Measurements from ENCODE around the gene CTAG1A. TPM values are rescaled to one million over a fixed set of nuclear protein-coding genes. Genes with fewer than 3 reads are reported as not detected.
"Not testable (repeated sequence)": the region's sequence is repeated elsewhere in the genome, so short reads cannot be mapped to it uniquely, and the experiment has no call there.

Gene CTAG1A
- polyA plus RNA-seq, 10 donors, result not detected

DNA sequence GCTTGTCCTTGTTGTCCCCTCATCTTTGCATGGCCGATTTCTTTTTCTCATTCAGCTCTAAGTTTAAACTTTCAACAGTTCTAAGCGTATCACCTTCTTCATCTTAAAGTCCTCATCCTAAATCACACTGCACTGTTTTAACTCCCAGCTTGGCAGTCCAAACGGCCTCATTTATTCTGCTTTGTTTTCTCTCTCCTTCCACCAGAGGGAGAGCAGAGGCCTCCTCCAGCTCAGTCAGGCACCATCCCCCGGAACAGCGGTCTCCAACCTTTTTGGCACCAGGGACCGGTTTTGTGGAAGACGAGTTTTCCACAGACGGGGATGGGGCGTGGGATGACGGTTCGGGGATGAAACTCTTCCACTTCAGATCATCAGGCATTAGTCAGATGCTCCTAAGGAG is 14.6 kb upstream of the CTAG1A start:
- DNase-seq, result not testable (repeated sequence)

- DNase-seq, result not testable (repeated sequence)
Measured at GRCh38 chrX:154573061-154573460, 11.9 kb upstream of the CTAG1A start.

- not testable (repeated sequence) for DNase-seq
Measured at GRCh38 chrX:154575076-154575475, 9.9 kb upstream of the CTAG1A start.

- DNase-seq, result not testable (repeated sequence)
Measured at GRCh38 chrX:154582994-154583393, 1.9 kb upstream of the CTAG1A start.

- DNase-seq, result not testable (repeated sequence)
Measured at GRCh38 chrX:154590415-154590814, 5.5 kb downstream of the CTAG1A start.

GRCh38 chrX:154592505-154592904 is 7.6 kb downstream of the CTAG1A start:
- DNase-seq, result no peak

GRCh38 chrX:154593201-154593600 is 8.3 kb downstream of the CTAG1A start:
- no peak for DNase-seq

DNA sequence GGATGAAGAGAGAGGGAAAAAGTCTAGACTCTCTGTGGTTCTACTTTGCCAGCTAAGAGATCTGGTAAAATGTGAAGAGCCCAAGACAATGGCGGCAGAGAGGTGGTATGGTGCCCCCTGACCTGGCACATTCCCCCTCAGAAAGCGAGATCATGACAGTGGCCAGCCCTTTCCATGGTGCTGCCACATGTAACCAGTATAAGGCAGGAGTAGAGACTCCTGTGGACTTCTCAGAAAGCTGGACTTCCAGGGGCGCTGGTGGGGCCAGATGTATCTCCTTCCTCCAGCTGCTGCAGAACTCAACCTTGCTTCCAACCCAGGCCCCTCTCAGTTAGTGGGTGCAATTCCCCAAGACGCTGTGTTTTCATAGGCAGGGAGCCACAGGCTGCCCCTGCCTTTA is 9.6 kb downstream of the CTAG1A start:
- DNase-seq, result no peak

GRCh38 chrX:154595559-154596249 is 10.8 kb downstream of the CTAG1A start:
- DNase-seq, result no peak

DNA sequence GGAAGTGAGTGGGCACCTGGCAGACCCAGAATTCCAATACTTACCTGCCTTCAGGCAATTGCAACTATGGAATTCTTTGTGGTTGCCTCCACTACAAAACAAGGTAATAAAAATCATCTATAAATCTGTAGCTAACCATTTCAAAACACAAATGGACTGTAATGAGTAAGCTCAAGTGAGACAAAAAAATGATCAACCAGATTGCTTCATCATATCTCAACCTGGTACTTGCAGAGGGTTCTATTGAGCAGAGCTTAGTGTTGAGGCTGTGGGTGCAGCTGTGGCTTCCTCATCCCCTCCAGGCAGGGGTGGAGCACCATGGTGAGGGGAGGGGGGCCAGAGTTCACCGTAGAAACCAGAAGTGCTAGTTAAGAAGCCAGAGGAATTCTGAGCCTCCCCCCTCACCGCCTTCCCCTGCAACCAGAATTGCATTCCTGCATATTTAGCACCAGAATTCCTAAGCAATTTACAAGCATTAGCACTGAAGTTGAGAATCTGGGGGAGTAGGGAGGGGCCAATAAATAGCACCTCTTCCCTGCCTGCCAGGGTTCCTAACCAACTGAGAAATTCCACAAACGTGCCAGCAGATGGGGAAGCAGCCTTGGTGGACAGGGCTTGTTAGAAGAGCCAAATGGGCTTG is 11.5 kb downstream of the CTAG1A start:
- peak in 2 of 3 donors; percentile 6 to 75 for DNase-seq

DNA sequence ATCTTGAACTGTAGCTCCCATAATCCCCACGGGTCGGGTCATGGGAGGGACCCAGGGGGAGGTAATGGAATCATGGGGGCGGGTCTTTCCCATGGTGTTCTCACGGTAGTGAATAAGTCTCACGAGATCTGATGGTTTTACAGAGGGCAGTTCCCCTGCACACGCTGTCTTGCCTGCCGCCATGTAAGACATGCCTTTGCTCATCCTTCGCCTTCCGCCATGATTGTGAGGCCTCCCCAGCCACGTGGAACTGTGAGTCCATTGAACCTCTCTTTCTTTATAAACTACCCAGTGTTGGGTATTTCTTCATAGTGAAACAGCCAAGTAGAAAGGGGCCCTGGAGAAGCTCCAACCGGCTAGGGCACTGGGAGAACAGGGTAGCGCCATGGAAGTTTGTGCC is 12.3 kb downstream of the CTAG1A start:
- DNase-seq, result no peak

- DNase-seq, result no peak
Measured at GRCh38 chrX:154598656-154599055, 13.7 kb downstream of the CTAG1A start.

DNA sequence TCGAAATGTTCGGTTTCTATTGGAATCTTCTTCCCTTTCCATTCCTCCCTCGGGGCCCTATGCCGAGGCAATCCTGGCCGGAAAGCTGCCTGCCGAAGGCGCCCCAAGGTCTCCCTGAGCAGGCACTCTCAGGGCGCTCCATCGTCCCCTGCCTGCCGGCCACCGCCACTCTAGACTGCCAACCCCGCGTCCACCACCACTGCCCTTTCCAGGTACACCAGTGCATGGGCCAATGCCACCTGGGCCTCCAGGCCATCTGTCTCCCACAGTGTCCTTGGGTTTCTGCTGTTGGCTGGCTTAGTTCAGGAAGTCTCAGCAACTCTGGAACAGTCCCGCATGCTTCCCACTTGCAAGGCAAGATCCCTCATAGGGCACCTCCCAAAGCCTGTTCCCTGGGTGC is 14.6 kb downstream of the CTAG1A start:
- DNase-seq, result no peak

- DNase-seq, result no peak
Measured at GRCh38 chrX:154600759-154601374, 15.9 kb downstream of the CTAG1A start.

- DNase-seq, result no peak
Measured at GRCh38 chrX:154602226-154602625, 17.3 kb downstream of the CTAG1A start.

- DNase-seq, result no peak
Measured at GRCh38 chrX:154602766-154603437, 18.0 kb downstream of the CTAG1A start.

- DNase-seq, result peak in 2 of 3 donors; percentile 18 to 37
Measured at GRCh38 chrX:154603438-154604430, 18.8 kb downstream of the CTAG1A start.

DNA sequence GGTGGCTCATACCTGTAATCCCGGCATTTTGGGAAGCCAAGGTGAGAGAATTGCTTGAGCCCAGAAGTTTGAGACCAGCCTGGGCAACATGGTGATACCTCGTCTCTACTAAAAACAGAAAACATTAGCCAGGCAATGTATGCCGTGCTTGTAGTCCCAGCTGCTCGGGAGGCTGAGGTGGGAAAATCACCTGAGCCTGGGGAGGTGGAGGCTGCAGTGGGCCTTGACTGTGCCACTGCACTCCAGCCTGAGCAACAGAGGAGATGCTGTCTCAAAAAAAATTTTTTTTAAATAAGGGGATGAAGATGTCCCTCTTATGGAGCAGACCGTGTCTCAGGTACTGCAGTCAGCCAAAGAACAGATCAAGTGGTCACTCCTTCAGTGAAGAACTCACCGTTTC is 20.6 kb downstream of the CTAG1A start:
- DNase-seq, result no peak

GRCh38 chrX:154607370-154607769 is 22.4 kb downstream of the CTAG1A start:
- DNase-seq, result no peak

GRCh38 chrX:154607976-154608375 is 23.0 kb downstream of the CTAG1A start:
- DNase-seq, result not testable (repeated sequence)

- not testable (repeated sequence) for DNase-seq
Measured at GRCh38 chrX:154608823-154609222, 23.9 kb downstream of the CTAG1A start.
